ENCODE data around the gene LSAMP. TPM values are rescaled to one million over a fixed set of nuclear protein-coding genes. Genes with fewer than 3 reads are reported as not detected.

Gene LSAMP
- total and polyA plus RNA-seq, 2 of the 4 experiments (the other 2 are of a cell fraction) = 7.9 to 8.0 TPM

DNA sequence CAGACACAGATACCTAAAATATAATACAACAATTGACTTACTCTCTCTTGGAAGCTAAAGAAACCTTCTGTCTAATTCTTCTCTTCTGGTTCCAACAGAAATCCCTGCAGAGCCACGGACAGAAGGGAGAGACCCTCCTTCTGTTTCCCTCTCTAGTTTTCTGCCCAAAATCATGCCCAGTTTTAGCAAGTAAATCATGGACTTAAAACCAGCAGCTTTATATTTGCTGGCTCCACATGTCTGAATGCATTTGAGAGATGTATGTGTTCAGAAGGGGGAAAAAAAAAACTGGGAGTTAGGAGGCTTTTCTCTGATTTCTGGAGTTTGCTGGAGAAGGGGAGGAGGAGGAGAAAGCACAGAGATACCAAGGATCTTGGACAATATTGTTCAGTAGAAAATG lies 147.1 kb downstream of the LSAMP start:
- Histone ChIP-seq H2AFZ (replicated peaks; ENCODE audit: low read length, poor library complexity) (no peak overlapping the region), H3K79me1 (ENCODE audit: low read depth in 1 of 2, low read length in 2 of 2) (no peaks in the 10 kb centered on the region), H3K4ac (ENCODE audit: low read depth, low read length) (no peak overlapping the region), H4K91ac (ENCODE audit: insufficient read depth, low read depth, low read length) (no peak overlapping the region), H3K23ac (ENCODE audit: low read depth, low read length) (no peak overlapping the region), H3K18ac (ENCODE audit: low read depth, low read length) (no peak overlapping the region), H4K5ac (ENCODE audit: low read depth, low read length) (no peak overlapping the region), H2BK5ac (ENCODE audit: low read depth, low read length, poor library complexity, severe bottlenecking) (no peak overlapping the region), H2BK15ac (ENCODE audit: low read depth, low read length) (no peak overlapping the region), H3K36me3 (ENCODE audit: control insufficient read depth, insufficient read depth, low read length) (no peaks in the 10 kb centered on the region), H4K20me1 (ENCODE audit: insufficient read depth, low read length) (no peaks in the 10 kb centered on the region), H3K27ac (ENCODE audit: insufficient read depth, low read length) (no peak overlapping the region), H3K4me2 (ENCODE audit: low read depth, low read length) (no peak overlapping the region), H3K4me1 (ENCODE audit: control insufficient read depth, insufficient read depth, low read length) (peaks cover 3% of the 10 kb centered on the region; the same call in 1 of the 2 replicates), H4K8ac (ENCODE audit: low read depth in 2 of 2, low read length in 2 of 2) (no peak overlapping the region), H3K27me3 (ENCODE audit: control insufficient read depth, insufficient read depth, low read length) (no peaks in the 10 kb centered on the region), H3K14ac (replicated peaks; ENCODE audit: low read depth, low read length) (no peak overlapping the region), H2BK20ac (ENCODE audit: low read depth, low read length) (no peak overlapping the region), H2AK5ac (ENCODE audit: low read depth, low read length) (no peak overlapping the region), H3K9ac (ENCODE audit: low read depth, low read length) (no peak overlapping the region), H3K9me1 (ENCODE audit: insufficient read depth, low read length) (no peaks in the 10 kb centered on the region), H3K4me3 (ENCODE audit: insufficient read depth, low read depth, low read length) (no peak overlapping the region), H2AK9ac (replicated peaks; ENCODE audit: low read depth, low read length, poor library complexity) (no peak overlapping the region), H2BK120ac (ENCODE audit: low read depth, low read length) (no peak overlapping the region), H3K9me3 (ENCODE audit: control insufficient read depth, insufficient read depth, low read length) (no peaks in the 10 kb centered on the region), H3K56ac (ENCODE audit: extremely low read depth, insufficient read depth, low read length) (no peak overlapping the region)
- WGBS, 2 experiments (ENCODE audit: extremely low coverage in 2 of 2, insufficient read length in 1 of 2) = no CpG with 5 or more reads among the region's 1 CpG
- DNase-seq (no peak), ATAC-seq (ENCODE audit: low read depth) (no peak)
- dilution Hi-C loops (cut with HindIII; ENCODE audit: low sequenced_read_pairs, unreplicated experiment) = no loop called here
- TF ChIP-seq MXI1 (IDR thresholded peaks at IDR 0.05; ENCODE audit: borderline replicate concordance, low read depth, low read length) (no peak), SMC3 (IDR thresholded peaks at IDR 0.05; ENCODE audit: low read depth, low read length) (no peak), FOS (IDR thresholded peaks at IDR 0.05; ENCODE audit: low read depth, low read length) (no peak), MAFK (IDR thresholded peaks at IDR 0.05; ENCODE audit: low read depth, low read length) (no peak), MAZ (IDR thresholded peaks at IDR 0.05; ENCODE audit: borderline replicate concordance, low read depth, low read length) (no peak), RCOR1 (IDR thresholded peaks at IDR 0.05; ENCODE audit: insufficient replicate concordance, low read length) (no peak), CEBPB (IDR thresholded peaks at IDR 0.05; ENCODE audit: low read depth, low read length) (no peak), NFE2L2 (IDR thresholded peaks at IDR 0.05; ENCODE audit: low read depth, low read length) (no peak)
- TF ChIP-seq, protein P1, sequence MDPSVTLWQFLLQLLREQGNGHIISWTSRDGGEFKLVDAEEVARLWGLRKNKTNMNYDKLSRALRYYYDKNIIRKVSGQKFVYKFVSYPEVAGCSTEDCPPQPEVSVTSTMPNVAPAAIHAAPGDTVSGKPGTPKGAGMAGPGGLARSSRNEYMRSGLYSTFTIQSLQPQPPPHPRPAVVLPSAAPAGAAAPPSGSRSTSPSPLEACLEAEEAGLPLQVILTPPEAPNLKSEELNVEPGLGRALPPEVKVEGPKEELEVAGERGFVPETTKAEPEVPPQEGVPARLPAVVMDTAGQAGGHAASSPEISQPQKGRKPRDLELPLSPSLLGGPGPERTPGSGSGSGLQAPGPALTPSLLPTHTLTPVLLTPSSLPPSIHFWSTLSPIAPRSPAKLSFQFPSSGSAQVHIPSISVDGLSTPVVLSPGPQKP (IDR thresholded peaks at IDR 0.05; ENCODE audit: borderline replicate concordance, low read depth, low read length) = no peak
- intact Hi-C loops (cut with micrococcal nuclease) = no loop called here
- in situ Hi-C loops (cut with MboI; ENCODE audit: low sequenced_read_pairs) = no loop called here
- BruUV-seq (replicated peaks) = no TSS peak
- ChIA-PET CTCF (no interaction called here), POLR2A (ENCODE audit: unreplicated experiment) (no interaction called here)
